BE2C (cell line): ENCODE data around the gene PLSCR1.

Experiments
- DNase-seq: peaks from one replicate; pipeline ENCODE4 v3.0.0-alpha.2; 2020
- H3K27me3 ChIP-seq: fragments of 250-450 bp; sonication (Bioruptor Pico); 2 replicates; pipeline ENCODE4 v1.5.1; 2020; ENCODE audit warnings: mild to moderate bottlenecking
- H3K36me3 ChIP-seq: fragments of 250-450 bp; sonication (Bioruptor Pico); 2 replicates; pipeline ENCODE4 v1.5.1; 2020; ENCODE audit warnings: mild to moderate bottlenecking
- H3K4me1 ChIP-seq: fragments of 250-450 bp; sonication (Bioruptor Pico); 2 replicates; pipeline ENCODE4 v1.5.1; 2020
- H3K4me3 ChIP-seq: 2 replicates; pipeline ENCODE4 v1.5.1; 2011; ENCODE audit warnings: low read depth, low read length
- H3K9me3 ChIP-seq: fragments of 250-450 bp; sonication (Bioruptor Pico); 2 replicates; pipeline ENCODE4 v1.5.1; 2020
- TF ChIP-seq, protein P1 (sequence below): IDR thresholded peaks from 2 replicates; pipeline ENCODE4 v1.5.1; 2012; ENCODE audit warnings: mild to moderate bottlenecking, low read depth, low read length

The PLSCR1 gene

DNA sequence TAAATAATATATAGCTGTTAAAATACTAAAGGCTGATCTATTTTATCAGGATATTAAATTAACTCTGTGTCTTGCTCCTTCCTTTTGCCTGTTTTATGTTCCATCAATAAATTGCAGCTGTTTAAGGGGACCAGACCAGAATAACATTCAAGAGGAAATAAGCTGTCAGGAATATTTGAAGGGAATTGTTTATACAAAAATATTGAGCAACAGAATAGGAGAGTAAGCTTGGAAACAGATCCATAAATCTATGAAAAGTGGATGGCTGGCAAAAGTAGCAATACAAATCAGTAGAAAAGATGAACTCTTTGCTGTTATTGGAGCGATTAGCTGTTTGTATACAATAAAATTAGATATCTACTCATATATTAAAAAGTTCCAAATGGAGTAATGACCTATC is 38.9 kb downstream of the PLSCR1 start:
- TF ChIP-seq, protein P1, sequence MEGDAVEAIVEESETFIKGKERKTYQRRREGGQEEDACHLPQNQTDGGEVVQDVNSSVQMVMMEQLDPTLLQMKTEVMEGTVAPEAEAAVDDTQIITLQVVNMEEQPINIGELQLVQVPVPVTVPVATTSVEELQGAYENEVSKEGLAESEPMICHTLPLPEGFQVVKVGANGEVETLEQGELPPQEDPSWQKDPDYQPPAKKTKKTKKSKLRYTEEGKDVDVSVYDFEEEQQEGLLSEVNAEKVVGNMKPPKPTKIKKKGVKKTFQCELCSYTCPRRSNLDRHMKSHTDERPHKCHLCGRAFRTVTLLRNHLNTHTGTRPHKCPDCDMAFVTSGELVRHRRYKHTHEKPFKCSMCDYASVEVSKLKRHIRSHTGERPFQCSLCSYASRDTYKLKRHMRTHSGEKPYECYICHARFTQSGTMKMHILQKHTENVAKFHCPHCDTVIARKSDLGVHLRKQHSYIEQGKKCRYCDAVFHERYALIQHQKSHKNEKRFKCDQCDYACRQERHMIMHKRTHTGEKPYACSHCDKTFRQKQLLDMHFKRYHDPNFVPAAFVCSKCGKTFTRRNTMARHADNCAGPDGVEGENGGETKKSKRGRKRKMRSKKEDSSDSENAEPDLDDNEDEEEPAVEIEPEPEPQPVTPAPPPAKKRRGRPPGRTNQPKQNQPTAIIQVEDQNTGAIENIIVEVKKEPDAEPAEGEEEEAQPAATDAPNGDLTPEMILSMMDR, result no peak
- no peak for DNase-seq
- H3K27me3 ChIP-seq, result no peaks in the 10 kb centered on the region
- H3K36me3 ChIP-seq, result no peaks in the 10 kb centered on the region
- H3K4me3 ChIP-seq, result no peak overlapping the region
- H3K4me1 ChIP-seq, result no peaks in the 10 kb centered on the region
- H3K9me3 ChIP-seq, result no peaks in the 10 kb centered on the region

DNA sequence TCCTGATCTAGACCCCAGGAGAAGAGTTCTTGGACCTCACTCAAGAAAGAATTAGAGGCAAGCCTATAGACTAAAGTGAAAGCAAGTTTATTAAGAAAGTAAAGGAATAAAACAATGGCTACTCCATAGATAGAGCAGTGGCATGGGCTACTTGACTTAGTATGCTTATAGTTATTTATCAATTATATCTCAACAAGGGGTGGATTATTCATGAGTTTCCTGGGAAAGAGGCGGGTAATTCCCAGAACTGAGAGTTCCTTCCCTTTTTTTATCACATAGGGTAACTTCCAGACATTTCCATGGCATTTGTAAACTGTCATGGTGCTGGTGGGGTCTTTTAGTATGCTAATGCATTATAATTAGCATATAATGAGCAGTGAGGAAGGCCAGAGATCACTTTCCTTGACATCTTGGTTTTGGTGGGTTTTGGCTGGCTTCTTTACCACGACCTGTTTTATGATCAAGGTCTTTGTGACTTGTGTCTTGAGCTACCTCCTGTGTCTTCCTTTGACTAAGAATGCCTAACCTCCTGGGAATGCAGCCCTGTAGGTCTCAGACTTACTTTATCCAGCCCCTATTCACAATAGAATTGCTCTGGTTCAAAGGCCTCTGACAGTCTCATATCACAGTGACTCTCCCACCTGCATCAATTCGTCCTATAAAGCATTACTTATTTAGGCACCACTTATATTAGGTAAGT is 39.8 kb downstream of the PLSCR1 start:
- H3K36me3 ChIP-seq, result no peaks in the 10 kb centered on the region
- TF ChIP-seq, protein P1, result no peak
- no peaks in the 10 kb centered on the region for H3K4me1 ChIP-seq
- DNase-seq, result no peak
- H3K27me3 ChIP-seq, result no peaks in the 10 kb centered on the region
- H3K4me3 ChIP-seq, result no peak overlapping the region
- no peaks in the 10 kb centered on the region for H3K9me3 ChIP-seq

DNA sequence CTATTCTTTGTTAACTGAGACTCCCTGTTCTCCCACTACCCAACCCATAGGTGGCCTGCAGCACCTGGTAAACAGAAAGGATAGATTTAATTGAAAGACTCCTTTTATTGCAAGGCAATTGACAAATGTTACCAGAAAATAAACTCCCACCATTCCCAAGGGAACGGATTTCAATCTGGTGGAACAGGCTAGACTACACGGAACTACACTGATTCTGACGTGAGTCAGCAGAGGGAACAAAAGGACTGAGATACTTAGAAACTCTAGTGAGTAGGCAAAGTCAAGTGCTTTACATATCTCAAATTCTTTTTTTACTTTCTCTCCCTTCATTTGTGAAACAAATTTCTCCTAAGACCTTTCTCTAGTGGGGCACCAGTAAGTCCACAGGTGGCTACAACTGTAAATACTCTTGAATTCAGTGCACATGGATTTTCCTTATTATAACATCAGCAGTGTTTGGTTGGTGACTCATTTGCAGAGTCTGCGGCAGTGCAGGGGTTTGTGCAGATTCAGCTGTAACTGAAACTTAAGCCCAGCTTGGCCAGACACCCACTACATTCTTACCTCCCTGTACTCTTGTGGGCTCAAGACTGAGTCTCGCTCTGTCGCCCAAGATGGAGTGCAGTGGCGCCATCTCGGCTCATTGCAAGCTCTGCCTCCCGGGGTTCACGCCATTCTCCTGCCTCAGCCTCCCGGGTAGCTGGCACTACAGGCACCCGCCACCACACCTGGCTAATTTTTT is 40.8 kb downstream of the PLSCR1 start:
- Histone ChIP-seq H3K27me3 (no peaks in the 10 kb centered on the region), H3K4me3 (no peak overlapping the region), H3K4me1 (no peaks in the 10 kb centered on the region), H3K9me3 (no peaks in the 10 kb centered on the region), H3K36me3 (no peaks in the 10 kb centered on the region)
- TF ChIP-seq, protein P1, result no peak
- no peak for DNase-seq

DNA sequence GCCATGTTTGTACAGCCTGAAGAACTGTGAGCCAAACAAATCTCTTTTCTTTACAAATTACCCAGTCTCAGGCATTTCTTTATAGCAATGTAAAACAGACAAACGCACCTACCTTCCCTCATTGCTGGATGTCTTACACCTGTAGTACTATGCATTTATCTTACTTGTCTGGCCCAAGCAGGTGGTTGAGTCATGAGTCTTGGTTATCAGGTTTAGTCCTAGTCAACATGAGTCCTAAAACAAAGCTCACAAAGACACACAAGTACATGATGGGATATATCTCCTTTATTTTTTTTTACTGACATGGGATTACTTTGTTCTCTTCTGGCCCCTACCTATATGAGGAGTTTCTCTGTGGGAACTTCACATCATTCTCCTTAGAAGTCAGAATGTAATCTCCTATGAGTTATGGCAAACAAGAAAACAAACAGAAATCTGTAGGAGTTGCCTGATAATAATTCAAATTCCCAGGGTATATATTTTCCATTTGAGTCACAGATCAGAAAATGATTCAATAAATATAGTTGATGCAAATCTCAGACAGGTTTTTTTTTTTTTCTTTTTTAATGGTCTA is 41.4 kb downstream of the PLSCR1 start:
- H3K27me3 ChIP-seq, result no peaks in the 10 kb centered on the region
- no peak overlapping the region for H3K4me3 ChIP-seq
- H3K4me1 ChIP-seq, result no peaks in the 10 kb centered on the region
- TF ChIP-seq, protein P1, result no peak
- H3K9me3 ChIP-seq, result no peaks in the 10 kb centered on the region
- no peak for DNase-seq
- no peaks in the 10 kb centered on the region for H3K36me3 ChIP-seq

DNA sequence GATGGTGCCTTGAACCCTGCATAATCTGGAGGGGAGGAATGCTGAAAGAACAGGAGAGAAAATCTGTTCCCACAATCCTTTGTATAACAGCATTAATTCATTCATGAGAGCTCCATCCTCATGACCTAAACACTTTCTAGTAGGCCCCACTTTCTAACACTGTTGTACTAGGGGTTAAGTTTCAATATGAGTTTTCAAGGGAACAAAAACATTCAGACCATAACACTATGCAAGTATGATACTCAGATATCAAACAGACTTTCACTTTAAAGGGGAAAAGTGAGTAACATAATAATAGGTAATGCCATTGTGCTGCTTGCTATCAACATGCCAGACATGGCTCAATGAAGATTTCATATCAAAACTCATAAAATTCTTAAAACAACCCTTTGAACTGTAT is 42.7 kb downstream of the PLSCR1 start:
- Histone ChIP-seq H3K4me3 (no peak overlapping the region), H3K36me3 (no peaks in the 10 kb centered on the region), H3K27me3 (no peaks in the 10 kb centered on the region), H3K9me3 (peaks cover 5% of the 10 kb centered on the region), H3K4me1 (no peaks in the 10 kb centered on the region)
- TF ChIP-seq, protein P1, result no peak
- DNase-seq, result no peak

DNA sequence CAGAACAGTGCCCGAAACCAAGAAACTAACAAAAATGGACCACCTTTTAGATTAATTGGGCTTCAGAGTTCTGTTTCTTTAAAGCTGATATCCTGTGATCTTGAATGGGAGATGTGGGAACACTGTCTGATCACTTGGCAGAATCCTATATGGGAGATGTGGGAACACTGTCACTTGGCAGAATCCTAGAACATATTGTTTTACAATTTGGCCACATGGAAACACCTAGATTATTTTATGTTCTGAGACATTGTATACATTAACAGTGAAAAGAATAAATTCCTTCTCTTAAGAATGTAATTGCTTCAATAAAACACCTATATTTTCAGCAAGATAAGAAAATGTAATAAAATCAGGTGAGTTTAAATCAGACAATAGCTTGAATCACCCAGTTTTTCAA is 44.7 kb downstream of the PLSCR1 start:
- Histone ChIP-seq H3K4me3 (no peak overlapping the region), H3K9me3 (peaks cover 5% of the 10 kb centered on the region), H3K36me3 (no peaks in the 10 kb centered on the region), H3K4me1 (no peaks in the 10 kb centered on the region), H3K27me3 (no peaks in the 10 kb centered on the region)
- TF ChIP-seq, protein P1, result no peak
- DNase-seq, result no peak
